IMR-90 (cell line): Measurements from ENCODE around the gene ALKBH7. TPM values are rescaled to one million over a fixed set of nuclear protein-coding genes. Genes with fewer than 3 reads are reported as not detected.

ENCODE experiments used
- ATAC-seq: fragments of 200-7000 bp; cut with Tn5 transposase; 2 replicates; pipeline ENCODE4 v1.9.1; 2020; ENCODE audit warnings: low read depth, mild to moderate bottlenecking, moderate library complexity
- BruUV-seq: library from RNA; stranded (reverse); fragments of 400-500 nt; replicated peaks from 2 replicates; lab custom pipeline; 2021; lab: Mats Ljungman, UMichigan
- CTCF ChIA-PET: fragments of 300-600 bp; formaldehyde crosslinking; extraction: SDS; loops from one replicate; lab custom pipeline; 2021; ENCODE audit warnings: antibody characterized with exemption; lab: Yijun Ruan, JAX
- POLR2A ChIA-PET: fragments of 300-600 bp; sonication (Branson Sonifier 250); formaldehyde crosslinking; loops from one replicate; lab custom pipeline; 2022; ENCODE audit warnings: antibody characterized with exemption; ENCODE audit not compliant: unreplicated experiment; lab: Charles Lee
- DNase-seq: peaks from one replicate; pipeline ENCODE4 v3.0.0; 2013
- H2AFZ ChIP-seq: replicated peaks from 2 replicates; pipeline ENCODE3; 2013; ENCODE audit warnings: low read length, mild to moderate bottlenecking; ENCODE audit not compliant: poor library complexity
- H2AK5ac ChIP-seq: 2 replicates; pipeline ENCODE4 v1.6.1; 2013; ENCODE audit warnings: low read depth, low read length, inconsistent platforms
- H2AK9ac ChIP-seq: replicated peaks from 2 replicates; pipeline ENCODE3; 2013; ENCODE audit warnings: mild to moderate bottlenecking, low read depth, low read length, moderate library complexity; ENCODE audit not compliant: poor library complexity
- H2BK120ac ChIP-seq: 2 replicates; pipeline ENCODE4 v1.6.1; 2013; ENCODE audit warnings: low read depth, low read length, inconsistent platforms
- H2BK15ac ChIP-seq: 3 replicates; pipeline ENCODE4 v1.6.1; 2013; ENCODE audit warnings: low read depth, low read length, inconsistent platforms
- H2BK20ac ChIP-seq: 2 replicates; pipeline ENCODE4 v1.6.1; 2013; ENCODE audit warnings: low read depth, mild to moderate bottlenecking, inconsistent platforms, low read length, moderate library complexity
- H2BK5ac ChIP-seq: 2 replicates; pipeline ENCODE4 v1.6.1; 2013; ENCODE audit warnings: mild to moderate bottlenecking, low read depth, low read length, inconsistent platforms; ENCODE audit not compliant: poor library complexity, severe bottlenecking
- H3K14ac ChIP-seq: replicated peaks from 2 replicates; pipeline ENCODE4 v1.6.1; 2013; ENCODE audit warnings: low read depth, low read length, inconsistent platforms
- H3K18ac ChIP-seq: 2 replicates; pipeline ENCODE4 v1.6.1; 2013; ENCODE audit warnings: low read depth, low read length, control low read depth
- H3K23ac ChIP-seq: 2 replicates; pipeline ENCODE4 v1.6.1; 2013; ENCODE audit warnings: low read depth, low read length, inconsistent platforms
- H3K27ac ChIP-seq: 2 replicates; pipeline ENCODE4 v1.5.1; 2013; ENCODE audit warnings: mild to moderate bottlenecking, control low read depth, low read length; ENCODE audit not compliant: insufficient read depth
- H3K27me3 ChIP-seq: 2 replicates; pipeline ENCODE4 v1.6.1; 2013; ENCODE audit warnings: low read length; ENCODE audit not compliant: control insufficient read depth, insufficient read depth
- H3K36me3 ChIP-seq: 2 replicates; pipeline ENCODE4 v1.6.1; 2013; ENCODE audit warnings: low read length, mixed read lengths; ENCODE audit not compliant: control insufficient read depth, insufficient read depth
- H3K4ac ChIP-seq: 2 replicates; pipeline ENCODE4 v1.6.1; 2013; ENCODE audit warnings: low read depth, low read length, inconsistent platforms
- H3K4me1 ChIP-seq: 2 replicates; pipeline ENCODE4 v1.6.1; 2013; ENCODE audit warnings: low read length, mixed read lengths; ENCODE audit not compliant: control insufficient read depth, insufficient read depth
- H3K4me2 ChIP-seq: 2 replicates; pipeline ENCODE4 v1.6.1; 2013; ENCODE audit warnings: low read depth, mild to moderate bottlenecking, control low read depth, low read length, moderate library complexity
- H3K4me3 ChIP-seq: 2 replicates; pipeline ENCODE4 v1.5.1; 2013; ENCODE audit warnings: low read depth, mild to moderate bottlenecking, control low read depth, low read length, moderate library complexity; ENCODE audit not compliant: insufficient read depth
- H3K56ac ChIP-seq: 2 replicates; pipeline ENCODE4 v1.6.1; 2013; ENCODE audit warnings: low read length, inconsistent platforms; ENCODE audit not compliant: insufficient read depth; ENCODE audit errors: extremely low read depth
- H3K79me1 ChIP-seq, 2 experiments: 2 replicates each; pipeline ENCODE4 v1.6.1; 2013; ENCODE audit warnings: low read length in 2 of 2, inconsistent platforms in 1 of 2, low read depth in 1 of 2
- H3K9ac ChIP-seq: 2 replicates; pipeline ENCODE4 v1.6.1; 2013; ENCODE audit warnings: low read depth, low read length, control low read depth
- H3K9me1 ChIP-seq: 2 replicates; pipeline ENCODE4 v1.6.1; 2013; ENCODE audit warnings: low read length, inconsistent platforms; ENCODE audit not compliant: insufficient read depth
- H3K9me3 ChIP-seq: 2 replicates; pipeline ENCODE4 v1.6.1; 2013; ENCODE audit warnings: low read length; ENCODE audit not compliant: control insufficient read depth, insufficient read depth
- H4K20me1 ChIP-seq: 2 replicates; pipeline ENCODE4 v1.6.1; 2013; ENCODE audit warnings: low read length, inconsistent platforms; ENCODE audit not compliant: insufficient read depth
- H4K5ac ChIP-seq: 2 replicates; pipeline ENCODE4 v1.6.1; 2013; ENCODE audit warnings: mild to moderate bottlenecking, low read depth, low read length, control low read depth
- H4K8ac ChIP-seq, 2 experiments: 2 replicates each; pipeline ENCODE4 v1.6.1; 2013; ENCODE audit warnings: low read depth in 2 of 2, low read length in 2 of 2, control low read depth in 1 of 2, inconsistent platforms in 1 of 2
- H4K91ac ChIP-seq: 2 replicates; pipeline ENCODE4 v1.6.1; 2013; ENCODE audit warnings: low read depth, low read length, inconsistent platforms; ENCODE audit not compliant: insufficient read depth
- RAD21 ChIP-seq: IDR thresholded peaks from 2 replicates; pipeline ENCODE4 v1.6.1; 2012; ENCODE audit warnings: low read length, improper control_type of control experiment
- RFX5 ChIP-seq: IDR thresholded peaks from 2 replicates; pipeline ENCODE4 v1.8.0; 2012; ENCODE audit warnings: low read depth, mild to moderate bottlenecking, low read length, moderate library complexity
- WGBS, 2 experiments: methylation state at CpG; one replicate each; pipeline versions ENCODE4 v1.1.5 to v1.1.7; 2013; ENCODE audit warnings: missing lambda C conversion rate in 2 of 2; ENCODE audit not compliant: insufficient read length in 1 of 2; ENCODE audit errors: extremely low coverage in 2 of 2; 5-methylcytosine and 5-hydroxymethylcytosine counted together
- dilution Hi-C: fragments of 300-500 bp; cut with HindIII; formaldehyde crosslinking; loops from one replicate; pipeline ENCODE4 v1.14.3; 2018; ENCODE audit warnings: low sequenced_read_pairs; ENCODE audit not compliant: unreplicated experiment
- in situ Hi-C: fragments of 300-500 bp; cut with MboI; formaldehyde crosslinking; loops from 3 replicates; pipeline ENCODE4 v1.14.3; 2019; ENCODE audit warnings: low sequenced_read_pairs, inconsistent platforms, mixed read lengths
- intact Hi-C: fragments of 100-400 bp; cut with micrococcal nuclease; formaldehyde crosslinking; loops from 2 replicates; pipeline ENCODE4 v1.10.0; 2022
- polyA plus RNA-seq, 3 experiments: library from polyadenylated mRNA; depleted of rRNA; stranded (reverse); fragments of >200 nt; gene quantifications; 2 replicates each; pipeline ENCODE4 v1.2.3, GENCODE V29; 2012; ENCODE audit warnings: low replicate concordance in 1 of 3
- total RNA-seq: library from RNA; depleted of rRNA; stranded (reverse); fragments of >200 nt; gene quantifications from 2 replicates; pipeline ENCODE4 v1.2.3, GENCODE V29; 2012

ALKBH7 gene
- total and polyA plus RNA-seq, 2 of the 4 experiments (the other 2 are of a cell fraction): 9.3 to 22.5 TPM

- Histone ChIP-seq H2BK20ac (0 out of 2 replicates have a peak overlapping the region, but pooled peaks have one; percentile 24), H2BK5ac (no peak overlapping the region), H3K9me1 (no peaks in the 10 kb centered on the region; the same call in 1 of the 2 replicates), H4K5ac (no peak overlapping the region), H3K23ac (no peak overlapping the region; the same call in 1 of the 2 replicates), H2AFZ (peak overlapping the region; percentile 34), H3K36me3 (no peaks in the 10 kb centered on the region), H3K4me3 (no peak overlapping the region), H4K91ac (no peak overlapping the region), H2AK9ac (peak overlapping the region; percentile 55), H3K27ac (no peak overlapping the region), H3K79me1 (no peaks in the 10 kb centered on the region), H3K9me3 (no peaks in the 10 kb centered on the region), H3K14ac (no peak overlapping the region), H3K56ac (no peak overlapping the region), H3K4me2 (no peak overlapping the region), H3K4ac (no peak overlapping the region), H3K4me1 (no peaks in the 10 kb centered on the region), H2BK15ac (no peak overlapping the region), H3K18ac (no peak overlapping the region), H2AK5ac (no peak overlapping the region), H3K9ac (no peak overlapping the region), H4K20me1 (no peaks in the 10 kb centered on the region), H3K27me3 (no peaks in the 10 kb centered on the region), H4K8ac (peak overlapping the region in 1 of 2 experiments; percentile 5; a peak in 1 of 4 replicates), H2BK120ac (no peak overlapping the region)
- WGBS, 2 experiments: 54% methylated on average over 8 of the region's 22 CpGs; no CpG with 5 or more reads in 1 of the 2 experiments
- dilution Hi-C loops: no loop called here
- BruUV-seq: no TSS peak
- intact Hi-C loops: no loop called here
- peak; percentile 77 for ATAC-seq
- TF ChIP-seq RAD21: no peak
- TF ChIP-seq RFX5: peak; percentile 84
- in situ Hi-C loops: no loop called here
- ChIA-PET CTCF (no interaction called here), POLR2A (no interaction called here)
- DNase-seq: peak; percentile 52
Observed at GRCh38 chr19:6402837-6403608, 30.4 kb downstream of the ALKBH7 start.
